H9 (cell line): ENCODE data around the gene ARRB1. TPM values are rescaled to one million over a fixed set of nuclear protein-coding genes. Genes with fewer than 3 reads are reported as not detected.

Experiments
- DNase-seq: peaks from one replicate; pipeline ENCODE4 v3.0.0-alpha.2; 2017
- H2AFZ ChIP-seq: one replicate; pipeline ENCODE4 v1.6.1; 2013; ENCODE audit warnings: mild to moderate bottlenecking, low read length, control low read depth, moderate library complexity
- H2AK5ac ChIP-seq: 2 replicates; pipeline ENCODE4 v1.6.1; 2013; ENCODE audit warnings: low read length, control low read depth, mixed read lengths; ENCODE audit not compliant: insufficient read length
- H2BK120ac ChIP-seq: one replicate; pipeline ENCODE4 v1.6.1; 2013; ENCODE audit warnings: low read depth, mild to moderate bottlenecking, low read length, control low read depth, inconsistent platforms; ENCODE audit not compliant: poor library complexity, severe bottlenecking
- H2BK12ac ChIP-seq: 2 replicates; pipeline ENCODE4 v1.6.1; 2013; ENCODE audit warnings: low read length, control low read depth, mixed read lengths, low read depth; ENCODE audit not compliant: insufficient read length
- H2BK15ac ChIP-seq: 2 replicates; pipeline ENCODE4 v1.6.1; 2013; ENCODE audit warnings: low read depth, low read length, control low read depth
- H2BK20ac ChIP-seq: one replicate; pipeline ENCODE4 v1.6.1; 2013; ENCODE audit warnings: low read depth, mild to moderate bottlenecking, low read length, control low read depth, inconsistent platforms; ENCODE audit not compliant: poor library complexity, severe bottlenecking
- H2BK5ac ChIP-seq: 2 replicates; pipeline ENCODE4 v1.6.1; 2013; ENCODE audit warnings: low read length, control low read depth, mixed read lengths; ENCODE audit not compliant: insufficient read length
- H3K14ac ChIP-seq: 2 replicates; pipeline ENCODE4 v1.6.1; 2013; ENCODE audit warnings: low read length, control low read depth; ENCODE audit not compliant: insufficient read depth
- H3K18ac ChIP-seq: 2 replicates; pipeline ENCODE4 v1.6.1; 2013; ENCODE audit warnings: low read depth, mild to moderate bottlenecking, mixed read lengths, low read length, control low read depth; ENCODE audit not compliant: insufficient read length
- H3K23ac ChIP-seq: 2 replicates; pipeline ENCODE4 v1.6.1; 2013; ENCODE audit warnings: low read length, control low read depth, mixed read lengths, low read depth; ENCODE audit not compliant: insufficient read length
- H3K23me2 ChIP-seq: 2 replicates; pipeline ENCODE4 v1.6.1; 2013; ENCODE audit warnings: low read depth, mild to moderate bottlenecking, mixed read lengths, low read length, control low read depth; ENCODE audit not compliant: insufficient read length, poor library complexity, severe bottlenecking
- H3K27ac ChIP-seq: 2 replicates; pipeline ENCODE4 v1.5.1; 2013; ENCODE audit warnings: low read length, control low read depth, mixed read lengths, low read depth; ENCODE audit not compliant: insufficient read length
- H3K27me3 ChIP-seq: 2 replicates; pipeline ENCODE4 v1.6.1; 2013; ENCODE audit warnings: low read length, control low read depth, inconsistent platforms; ENCODE audit not compliant: insufficient read depth
- H3K4ac ChIP-seq: 2 replicates; pipeline ENCODE4 v1.6.1; 2013; ENCODE audit warnings: low read depth, mild to moderate bottlenecking, control low read depth, inconsistent platforms, low read length, moderate library complexity
- H3K4me1 ChIP-seq: 2 replicates; pipeline ENCODE4 v1.6.1; 2013; ENCODE audit warnings: low read length, control low read depth, inconsistent platforms; ENCODE audit not compliant: insufficient read depth
- H3K4me2 ChIP-seq: 2 replicates; pipeline ENCODE4 v1.6.1; 2013; ENCODE audit warnings: low read length, control low read depth, mixed read lengths; ENCODE audit not compliant: insufficient read length, insufficient read depth
- H3K56ac ChIP-seq: 2 replicates; pipeline ENCODE4 v1.6.1; 2013; ENCODE audit warnings: low read depth, mild to moderate bottlenecking, mixed read lengths, low read length, control low read depth; ENCODE audit not compliant: insufficient read length
- H3K79me1 ChIP-seq: 2 replicates; pipeline ENCODE4 v1.6.1; 2013; ENCODE audit warnings: low read depth, mild to moderate bottlenecking, moderate library complexity, low read length, control low read depth, inconsistent platforms; ENCODE audit not compliant: insufficient read depth, poor library complexity, severe bottlenecking
- H3K79me2 ChIP-seq: 2 replicates; pipeline ENCODE4 v1.6.1; 2013; ENCODE audit warnings: low read length, control low read depth, inconsistent platforms; ENCODE audit not compliant: insufficient read depth
- H3K9ac ChIP-seq: 2 replicates; pipeline ENCODE4 v1.6.1; 2013; ENCODE audit warnings: low read length, control low read depth, mixed read lengths; ENCODE audit not compliant: insufficient read length; ENCODE audit errors: extremely low read depth
- H3K9me3 ChIP-seq: one replicate; pipeline ENCODE4 v1.6.1; 2013; ENCODE audit warnings: low read depth, low read length, inconsistent platforms; ENCODE audit not compliant: control insufficient read depth
- H3T11ph ChIP-seq: one replicate; pipeline ENCODE4 v1.6.1; 2013; ENCODE audit warnings: mild to moderate bottlenecking, low read length, control low read depth, inconsistent platforms
- H4K20me1 ChIP-seq: one replicate; pipeline ENCODE4 v1.6.1; 2013; ENCODE audit not compliant: control insufficient read depth, insufficient read length, insufficient read depth
- H4K5ac ChIP-seq: 2 replicates; pipeline ENCODE4 v1.6.1; 2013; ENCODE audit warnings: low read depth, mild to moderate bottlenecking, mixed read lengths, low read length, control low read depth; ENCODE audit not compliant: insufficient read length
- H4K8ac ChIP-seq: replicated peaks from 2 replicates; pipeline ENCODE4 v1.6.1; 2013; ENCODE audit warnings: low read length, control low read depth, mixed read lengths, low read depth; ENCODE audit not compliant: insufficient read length
- H4K91ac ChIP-seq: 2 replicates; pipeline ENCODE4 v1.6.1; 2013; ENCODE audit warnings: low read depth, mild to moderate bottlenecking, moderate library complexity, mixed read lengths, low read length, control low read depth; ENCODE audit not compliant: insufficient read length
- H3K27ac Mint-ChIP-seq, 3 experiments: 2 replicates in 2 of 3; 3 replicates in 1 of 3; pipeline ENCODE4 v1.8.0; 2020 to 2021; ENCODE audit warnings: mixed read lengths in 3 of 3, mild to moderate bottlenecking in 1 of 3, moderate library complexity in 1 of 3
- H3K27me3 Mint-ChIP-seq: 2 replicates; pipeline ENCODE4 v1.8.0; 2021; ENCODE audit warnings: low read depth, mild to moderate bottlenecking, moderate library complexity, mixed read lengths
- H3K36me3 Mint-ChIP-seq, 3 experiments: 2 replicates in 2 of 3; 3 replicates in 1 of 3; pipeline ENCODE4 v1.8.0; 2020 to 2021; ENCODE audit warnings: low read depth in 3 of 3, mixed read lengths in 3 of 3; ENCODE audit not compliant: insufficient read depth in 1 of 3
- H3K4me1 Mint-ChIP-seq, 2 experiments: 2 replicates each; pipeline ENCODE4 v1.8.0; 2020; ENCODE audit warnings: mixed read lengths in 2 of 2
- H3K4me3 Mint-ChIP-seq, 2 experiments: 2 replicates in 1 of 2; 3 replicates in 1 of 2; pipeline ENCODE4 v1.8.0; 2020 to 2021; ENCODE audit warnings: mild to moderate bottlenecking in 2 of 2, mixed read lengths in 2 of 2, moderate library complexity in 1 of 2
- H3K9me3 Mint-ChIP-seq, 2 experiments: 2 replicates in 1 of 2; 3 replicates in 1 of 2; pipeline ENCODE4 v1.8.0; 2020; ENCODE audit warnings: mild to moderate bottlenecking in 2 of 2, mixed read lengths in 2 of 2, moderate library complexity in 1 of 2
- WGBS: extraction: QIAGEN DNeasy Blood & Tissue Kit; methylation state at CpG from one replicate; pipeline ENCODE4 v1.1.7; 2013; ENCODE audit warnings: missing lambda C conversion rate, low lambda C conversion rate, mixed read lengths; ENCODE audit not compliant: insufficient read length; ENCODE audit errors: extremely low coverage; 5-methylcytosine and 5-hydroxymethylcytosine counted together
- total RNA-seq: library from RNA; stranded (reverse); gene quantifications from 2 replicates; pipeline ENCODE4 v1.2.1, GENCODE V29; 2021
- TF ChIP-seq, protein P1 (sequence below): fragments of 200-600 bp; sonication (generic); conservative IDR thresholded peaks from 3 replicates; pipeline ENCODE4 v1.8.0; 2021; ENCODE audit warnings: antibody characterized with exemption, mild to moderate bottlenecking

ARRB1 gene
- total RNA-seq, 1 experiment from 2014 or later: 20.6 TPM

DNA sequence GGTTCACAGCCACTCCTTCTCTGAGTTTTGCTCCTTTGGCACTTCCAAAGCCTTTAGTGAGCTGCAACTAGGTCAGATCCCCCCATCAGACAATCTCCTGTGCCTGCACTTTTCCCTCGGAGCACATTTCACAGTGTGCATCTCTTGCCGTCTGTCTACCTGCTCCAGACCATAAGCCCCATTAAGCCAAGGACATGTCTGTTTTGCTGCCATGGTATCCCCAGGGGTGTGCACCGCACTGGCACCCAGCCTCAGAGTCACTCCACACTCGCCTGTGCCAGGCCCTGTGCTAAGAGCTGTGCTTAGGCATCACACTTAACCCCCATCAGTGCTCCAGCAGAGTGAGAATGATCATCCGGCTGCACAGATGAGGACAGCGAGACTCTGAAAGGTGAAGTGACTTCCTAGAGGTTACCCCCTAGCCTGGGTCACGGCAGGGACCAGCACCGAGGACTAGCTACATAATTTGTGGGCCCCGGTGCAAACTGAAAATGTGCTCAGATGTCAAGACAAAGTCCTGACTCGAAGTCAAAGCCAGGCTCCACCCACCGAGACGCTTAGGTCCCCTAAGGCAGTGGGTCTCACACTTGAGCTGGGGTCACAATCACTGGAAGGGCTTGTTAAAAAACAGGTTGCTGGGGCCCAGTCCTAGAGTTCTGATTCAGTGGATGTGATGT, 33.9 kb downstream of the ARRB1 start:
- H3K4me1 ChIP-seq: no peaks in the 10 kb centered on the region
- no peak overlapping the region for H4K5ac ChIP-seq
- Mint-ChIP-seq H3K27ac (peak overlapping the region; percentile 33 to 84 (median 78); a peak in 4 of 7 replicates), H3K4me1 (peaks cover 17% of the 10 kb centered on the region in 2 experiments), H3K4me3 (no peak overlapping the region), H3K27me3 (no peaks in the 10 kb centered on the region; the same call in 1 of the 2 replicates), H3K36me3 (peaks cover 0 to 1% (median 0%) of the 10 kb centered on the region in 3 experiments; a peak in 2 of 7 replicates), H3K9me3 (peaks cover 0 to 1% of the 10 kb centered on the region in 2 experiments; a peak in 2 of 5 replicates)
- H2BK20ac ChIP-seq: no peak overlapping the region
- H3K9ac ChIP-seq: no peak overlapping the region
- no peak overlapping the region for H2BK120ac ChIP-seq
- H3K79me2 ChIP-seq: no peaks in the 10 kb centered on the region
- H3K18ac ChIP-seq: no peak overlapping the region
- H3K23ac ChIP-seq: no peak overlapping the region
- no peak overlapping the region for H3K56ac ChIP-seq
- H4K91ac ChIP-seq: no peak overlapping the region
- no peaks in the 10 kb centered on the region for H3K79me1 ChIP-seq
- H3K4ac ChIP-seq: no peak overlapping the region
- H2BK5ac ChIP-seq: no peak overlapping the region
- H2BK12ac ChIP-seq: no peak overlapping the region
- H3K23me2 ChIP-seq: no peaks in the 10 kb centered on the region
- no peak overlapping the region for H2AFZ ChIP-seq
- WGBS: no CpG with 5 or more reads among the region's 12 CpGs
- no peak overlapping the region for H3K14ac ChIP-seq
- no peak overlapping the region for H3K4me2 ChIP-seq
- no peaks in the 10 kb centered on the region for H4K20me1 ChIP-seq
- TF ChIP-seq, protein P1, sequence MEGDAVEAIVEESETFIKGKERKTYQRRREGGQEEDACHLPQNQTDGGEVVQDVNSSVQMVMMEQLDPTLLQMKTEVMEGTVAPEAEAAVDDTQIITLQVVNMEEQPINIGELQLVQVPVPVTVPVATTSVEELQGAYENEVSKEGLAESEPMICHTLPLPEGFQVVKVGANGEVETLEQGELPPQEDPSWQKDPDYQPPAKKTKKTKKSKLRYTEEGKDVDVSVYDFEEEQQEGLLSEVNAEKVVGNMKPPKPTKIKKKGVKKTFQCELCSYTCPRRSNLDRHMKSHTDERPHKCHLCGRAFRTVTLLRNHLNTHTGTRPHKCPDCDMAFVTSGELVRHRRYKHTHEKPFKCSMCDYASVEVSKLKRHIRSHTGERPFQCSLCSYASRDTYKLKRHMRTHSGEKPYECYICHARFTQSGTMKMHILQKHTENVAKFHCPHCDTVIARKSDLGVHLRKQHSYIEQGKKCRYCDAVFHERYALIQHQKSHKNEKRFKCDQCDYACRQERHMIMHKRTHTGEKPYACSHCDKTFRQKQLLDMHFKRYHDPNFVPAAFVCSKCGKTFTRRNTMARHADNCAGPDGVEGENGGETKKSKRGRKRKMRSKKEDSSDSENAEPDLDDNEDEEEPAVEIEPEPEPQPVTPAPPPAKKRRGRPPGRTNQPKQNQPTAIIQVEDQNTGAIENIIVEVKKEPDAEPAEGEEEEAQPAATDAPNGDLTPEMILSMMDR: no peak
- H3K27ac ChIP-seq: no peak overlapping the region
- H3K9me3 ChIP-seq: no peaks in the 10 kb centered on the region
- H2BK15ac ChIP-seq: no peak overlapping the region
- no peaks in the 10 kb centered on the region for H3K27me3 ChIP-seq
- no peak for DNase-seq
- H4K8ac ChIP-seq: no peak overlapping the region
- no peak overlapping the region for H2AK5ac ChIP-seq
- no peak overlapping the region for H3T11ph ChIP-seq
